DOHH2 (cell line): ENCODE data around the gene ZFHX3.

Source experiments
- H3F3A ChIP-seq: fragments of 200-600 bp; sonication (generic), shearing (Covaris generic); 2 replicates; pipeline ENCODE4 v1.6.0; 2016; ENCODE audit warnings: antibody characterized with exemption, mild to moderate bottlenecking; ENCODE audit not compliant: control insufficient read depth, insufficient read depth
- H3K27ac ChIP-seq: fragments of 200-600 bp; sonication (generic); 2 replicates; pipeline ENCODE4 v1.5.1; 2014; ENCODE audit warnings: low read depth, mild to moderate bottlenecking, low read length, moderate library complexity
- H3K27me3 ChIP-seq: fragments of 200-600 bp; sonication (generic); 2 replicates; pipeline ENCODE4 v1.6.1; 2014; ENCODE audit warnings: mild to moderate bottlenecking, low read length, mixed read lengths; ENCODE audit not compliant: control insufficient read depth
- H3K36me3 ChIP-seq: fragments of 200-600 bp; sonication (generic); 2 replicates; pipeline ENCODE4 v1.6.1; 2014; ENCODE audit warnings: mild to moderate bottlenecking, low read length, moderate library complexity, mixed read lengths; ENCODE audit not compliant: control insufficient read depth
- H3K4me1 ChIP-seq: fragments of 200-600 bp; sonication (generic); 2 replicates; pipeline ENCODE4 v1.6.1; 2014; ENCODE audit warnings: mild to moderate bottlenecking, low read length, mixed read lengths; ENCODE audit not compliant: control insufficient read depth
- H3K4me2 ChIP-seq: fragments of 200-600 bp; sonication (generic); 2 replicates; pipeline ENCODE4 v1.6.0; 2014; ENCODE audit warnings: mild to moderate bottlenecking, low read length, moderate library complexity
- H3K4me3 ChIP-seq: fragments of 200-600 bp; sonication (generic); 2 replicates; pipeline ENCODE4 v1.5.1; 2014; ENCODE audit warnings: mild to moderate bottlenecking, low read length, mixed read lengths
- H3K79me2 ChIP-seq: fragments of 200-600 bp; sonication (generic); 2 replicates; pipeline ENCODE4 v1.6.1; 2014; ENCODE audit warnings: mild to moderate bottlenecking, low read length, mixed read lengths; ENCODE audit not compliant: control insufficient read depth
- H3K9me2 ChIP-seq: fragments of 200-600 bp; sonication (generic); replicated peaks from 2 replicates; pipeline ENCODE4 v1.6.1; 2014; ENCODE audit warnings: mild to moderate bottlenecking, low read length, mixed read lengths; ENCODE audit not compliant: control insufficient read depth
- H3K9me3 ChIP-seq: fragments of 200-600 bp; sonication (generic); 2 replicates; pipeline ENCODE4 v1.6.1; 2014; ENCODE audit warnings: antibody characterized with exemption, low read length, mixed read lengths; ENCODE audit not compliant: control insufficient read depth, insufficient read depth
- H4K20me1 ChIP-seq: fragments of 200-600 bp; sonication (generic); 2 replicates; pipeline ENCODE4 v1.6.0; 2014; ENCODE audit warnings: low read depth, mild to moderate bottlenecking, antibody characterized with exemption, low read length, moderate library complexity; ENCODE audit not compliant: control insufficient read depth, insufficient read depth
- CTCF ChIP-seq: fragments of 200-600 bp; sonication (generic); IDR thresholded peaks from one replicate; pipeline ENCODE4 v1.5.1; 2014; ENCODE audit warnings: antibody characterized with exemption, mild to moderate bottlenecking, low read depth, low read length; ENCODE audit not compliant: poor library complexity, severe bottlenecking
- EZH2phosphoT487 ChIP-seq: fragments of 200-600 bp; sonication (generic); IDR thresholded peaks from 2 replicates; pipeline ENCODE4 v1.6.1; 2017; ENCODE audit warnings: borderline replicate concordance, mild to moderate bottlenecking, antibody characterized with exemption, low read length, moderate library complexity, mixed read lengths

ZFHX3 gene

DNA sequence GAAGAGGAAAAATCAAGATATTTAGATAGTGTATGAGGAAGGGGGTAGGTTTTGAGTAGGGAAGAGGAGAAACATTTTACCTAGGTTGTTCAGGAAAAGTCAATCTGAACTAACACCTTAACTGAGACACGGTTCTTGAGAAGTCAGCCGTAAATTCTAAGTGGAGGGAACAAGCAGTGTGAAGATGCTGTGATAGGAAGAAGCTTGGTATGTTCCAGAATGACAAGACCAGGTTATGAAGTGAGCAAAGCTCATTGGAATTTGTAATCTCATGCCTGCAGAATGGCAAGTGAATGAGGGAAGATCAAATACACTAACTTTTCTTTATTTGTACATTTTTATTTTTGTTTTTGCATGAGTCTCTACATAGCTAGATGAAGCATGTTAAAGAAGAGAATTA is 307.6 kb downstream of the ZFHX3 start:
- no peaks in the 10 kb centered on the region for H3F3A ChIP-seq
- no peaks in the 10 kb centered on the region for H3K27me3 ChIP-seq
- no peak overlapping the region for H3K27ac ChIP-seq
- H3K9me2 ChIP-seq, result no peaks in the 10 kb centered on the region
- no peak overlapping the region for H3K4me3 ChIP-seq
- peaks cover 7% of the 10 kb centered on the region for H3K4me1 ChIP-seq
- H3K36me3 ChIP-seq, result no peaks in the 10 kb centered on the region
- H3K79me2 ChIP-seq, result no peaks in the 10 kb centered on the region
- no peaks in the 10 kb centered on the region for H3K9me3 ChIP-seq
- H4K20me1 ChIP-seq, result no peaks in the 10 kb centered on the region
- H3K4me2 ChIP-seq, result no peak overlapping the region
- TF ChIP-seq EZH2phosphoT487 (no peak), CTCF (no peak)

DNA sequence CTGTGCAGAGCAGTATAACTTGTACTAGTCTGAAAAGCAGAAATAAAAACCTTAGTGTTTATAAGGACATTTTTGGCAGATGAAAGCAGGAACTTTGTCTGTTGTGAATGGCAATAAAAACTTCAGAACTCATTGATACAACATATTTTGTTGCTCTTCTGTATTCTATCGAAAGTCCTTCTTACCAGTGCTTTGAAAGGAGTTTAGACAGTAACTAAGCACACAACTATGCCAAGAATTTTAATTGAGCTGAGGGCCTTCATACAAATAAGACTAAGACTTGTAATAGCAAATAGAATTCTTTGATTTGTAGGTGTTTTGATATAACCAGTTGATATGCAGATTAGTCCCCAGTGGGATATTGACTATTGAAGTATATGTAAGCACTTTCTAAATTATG is 308.4 kb downstream of the ZFHX3 start:
- H3F3A ChIP-seq, result no peaks in the 10 kb centered on the region
- H3K4me3 ChIP-seq, result no peak overlapping the region
- no peak for TF ChIP-seq EZH2phosphoT487
- no peak for TF ChIP-seq CTCF

DNA sequence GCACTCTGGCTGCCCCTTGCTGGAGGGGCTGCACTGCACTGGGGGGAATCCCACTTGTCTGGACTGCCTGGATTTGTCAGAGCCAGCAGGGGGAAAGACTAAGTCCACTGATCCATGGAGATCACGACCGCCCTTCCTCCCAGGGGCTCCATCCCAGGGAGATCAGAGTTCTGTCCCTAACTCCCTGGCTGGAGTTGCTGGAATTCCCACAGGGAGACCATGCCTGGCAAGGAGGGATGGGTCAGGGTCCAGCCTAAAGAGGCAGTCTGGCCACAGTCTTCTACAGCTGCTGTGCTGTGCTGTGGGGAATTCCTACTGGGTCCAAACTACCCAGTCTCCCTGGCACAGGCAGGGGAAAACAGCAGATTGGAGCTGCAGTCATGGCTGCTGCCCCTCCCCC is 311.9 kb downstream of the ZFHX3 start:
- no peaks in the 10 kb centered on the region for H3K9me3 ChIP-seq
- TF ChIP-seq EZH2phosphoT487, result no peak
- no peak for TF ChIP-seq CTCF
- no peak overlapping the region for H3K27ac ChIP-seq
- no peaks in the 10 kb centered on the region for H3K79me2 ChIP-seq
- no peaks in the 10 kb centered on the region for H3K36me3 ChIP-seq
- no peak overlapping the region for H3K4me2 ChIP-seq
- no peaks in the 10 kb centered on the region for H3K4me1 ChIP-seq
- H3K9me2 ChIP-seq, result no peaks in the 10 kb centered on the region
- no peaks in the 10 kb centered on the region for H4K20me1 ChIP-seq
- H3F3A ChIP-seq, result no peaks in the 10 kb centered on the region
- no peak overlapping the region for H3K4me3 ChIP-seq
- H3K27me3 ChIP-seq, result no peaks in the 10 kb centered on the region

More for the DNA sequence above, 308.4 kb downstream of the ZFHX3 start:
- no peaks in the 10 kb centered on the region for H3K27me3 ChIP-seq
- H3K9me3 ChIP-seq, result no peaks in the 10 kb centered on the region
- no peaks in the 10 kb centered on the region for H3K79me2 ChIP-seq
- no peak overlapping the region for H3K4me2 ChIP-seq
- H3K27ac ChIP-seq, result no peak overlapping the region
- no peaks in the 10 kb centered on the region for H3K9me2 ChIP-seq
- peaks cover 7% of the 10 kb centered on the region for H3K4me1 ChIP-seq
- no peaks in the 10 kb centered on the region for H4K20me1 ChIP-seq
- no peaks in the 10 kb centered on the region for H3K36me3 ChIP-seq
